Stimulated activated CD4-positive, alpha-beta T cell treated with anti-CD3 and anti-CD28 coated beads, Interleukin-2, amount 100 ng/mL, for 4 hours (primary cell): ENCODE measurements around the gene RETREG1.
"Not testable (repeated sequence)": the region's sequence is repeated elsewhere in the genome, so short reads cannot be mapped to it uniquely, and the experiment has no call there.

Experiments used
- DNase-seq: peaks from one replicate; pipeline ENCODE4 v3.0.0-alpha.2; 2020; ENCODE audit warnings: low read depth

Gene RETREG1

DNA sequence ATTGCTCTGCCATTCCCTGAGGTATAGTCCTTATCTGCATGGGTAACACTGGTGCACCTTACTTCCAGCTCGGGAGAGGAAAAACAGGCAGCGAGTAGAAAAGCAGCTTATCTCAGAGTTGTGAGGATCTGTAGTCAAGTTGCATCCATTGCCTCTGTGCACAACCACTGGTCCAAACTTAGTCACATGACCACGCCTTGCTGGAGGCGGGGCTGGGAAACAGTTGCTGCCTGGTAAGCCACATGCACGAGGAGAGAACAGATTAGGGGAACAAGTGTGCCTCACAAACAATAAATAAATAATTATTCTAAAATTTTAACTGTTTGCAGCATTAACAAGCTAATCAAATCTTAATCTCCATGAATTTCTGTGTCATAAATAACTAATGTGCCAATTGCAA lies 169.8 kb downstream of the RETREG1 start:
- DNase-seq = no peak

DNA sequence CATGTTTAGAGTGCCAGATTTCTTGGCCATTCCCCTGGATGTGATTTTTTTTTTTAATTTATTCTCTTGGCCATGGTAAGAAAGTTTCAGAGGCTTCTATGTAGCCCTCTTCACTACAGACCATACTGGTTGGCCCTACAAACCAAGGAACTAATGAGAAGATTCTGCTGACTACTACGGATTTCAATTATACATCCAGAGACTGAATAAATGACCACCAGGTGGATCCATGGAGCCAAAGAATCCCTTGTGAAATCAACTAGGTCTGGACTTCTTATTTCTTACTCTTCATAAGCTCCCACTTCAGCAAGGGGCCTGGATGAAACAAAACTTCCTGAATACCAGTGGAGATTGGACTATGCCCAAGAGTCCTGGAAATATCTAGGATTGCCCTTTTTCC lies 178.8 kb downstream of the RETREG1 start:
- DNase-seq = no peak

- DNase-seq = not testable (repeated sequence)
These were observed 180.6 kb downstream of the RETREG1 start for GRCh38 chr5:16436065-16436682.

DNA sequence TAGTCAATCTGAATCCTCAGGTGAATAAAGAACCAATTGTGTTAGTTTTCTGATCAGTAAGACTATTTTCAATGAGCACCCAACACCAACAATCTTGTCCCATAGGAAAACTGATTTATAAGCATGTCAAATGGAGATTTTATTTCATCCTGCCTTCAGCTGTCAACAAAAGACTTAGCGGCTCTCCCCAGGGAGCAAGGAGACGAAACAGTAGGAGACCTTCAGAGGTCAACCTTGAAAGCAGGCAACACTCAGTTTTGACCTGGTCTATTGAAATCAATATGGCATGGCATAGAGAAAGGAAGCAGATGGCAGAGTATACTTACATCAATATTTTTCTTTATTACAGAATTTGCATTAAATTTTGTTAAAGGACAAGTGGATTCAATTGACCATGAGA lies 185.3 kb downstream of the RETREG1 start:
- DNase-seq = no peak

- DNase-seq = no peak
These were observed 186.3 kb downstream of the RETREG1 start for GRCh38 chr5:16430349-16431089.

GRCh38 chr5:16428359-16428758 lies 188.4 kb downstream of the RETREG1 start:
- no peak for DNase-seq

DNA sequence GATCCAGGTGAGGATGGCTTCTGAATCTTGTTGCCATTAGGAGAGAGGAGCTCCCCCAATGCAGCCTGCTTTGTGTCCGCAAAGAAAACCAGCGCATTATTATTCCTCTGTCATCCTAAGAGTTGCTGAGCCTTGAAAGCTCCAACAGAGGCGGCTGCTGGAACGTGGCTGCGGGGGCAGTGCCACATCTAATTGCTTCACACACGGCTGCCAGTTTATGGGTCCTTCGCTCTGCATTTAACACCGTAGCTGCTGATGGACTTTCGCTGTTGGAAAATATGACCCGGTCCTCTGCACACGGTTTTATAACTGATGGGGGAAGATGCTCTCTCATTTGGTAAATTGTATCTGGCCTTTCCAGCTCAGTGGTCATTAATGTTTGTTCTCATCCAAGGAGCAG lies 189.2 kb downstream of the RETREG1 start:
- DNase-seq = no peak
